ENCODE results near the gene CSF1R.

DNA sequence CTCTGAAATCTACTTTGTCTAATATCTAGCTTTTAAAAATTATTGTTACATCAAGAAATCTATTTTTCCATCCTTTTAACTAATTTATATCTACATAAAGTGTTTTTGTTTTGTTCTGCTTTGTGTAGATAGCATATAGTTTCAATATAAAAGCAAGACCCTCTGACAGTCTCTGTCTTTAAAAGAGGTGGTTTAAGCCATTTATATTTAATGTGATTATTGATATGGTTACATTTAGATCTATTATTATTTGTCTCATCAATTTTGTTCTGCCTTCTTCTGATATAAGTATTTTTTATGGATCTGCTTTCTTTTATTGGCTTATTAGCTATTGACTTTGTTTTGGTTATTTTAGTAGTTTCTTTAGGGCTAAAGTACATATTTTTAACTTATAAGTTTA is 69.8 kb downstream of the CSF1R start:
- no peak for TF ChIP-seq CTCF (IDR thresholded peaks at IDR 0.05)
- TF ChIP-seq POLR2AphosphoS5 (IDR thresholded peaks at IDR 0.05), result no peak

Data from esophagus muscularis mucosa (tissue), 3 donors.